Smooth muscle cell of the pulmonary artery (primary cell): Measurements from ENCODE around the gene PSORS1C1. TPM values are rescaled to one million over a fixed set of nuclear protein-coding genes. Genes with fewer than 3 reads are reported as not detected.

Experiments
- total RNA-seq: library from RNA; depleted of rRNA; stranded (reverse); fragments of >200 nt; gene quantifications from 2 replicates; pipeline ENCODE4 v1.2.3, GENCODE V29; 2014

Gene PSORS1C1
- 2.0 and 3.6 TPM in 2 replicates for total RNA-seq

GRCh38 chr6:31114541-31114878 lies at the start of gene PSORS1C1:
PSORS1C1 (plus strand) TSS chr6:31114800; CDS start chr6:31129633, 14,833 bp downstream.

GRCh38 chr6:31112478-31112877 lies 2.1 kb upstream of the PSORS1C1 start, which contains the start of gene C6orf15:
C6orf15 (minus strand) TSS chr6:31112575; CDS start chr6:31112555, 20 bp downstream.

GRCh38 chr6:31120151-31120915 lies 5.7 kb downstream of the PSORS1C1 start, which contains the start of gene CDSN:
CDSN (minus strand) TSS chr6:31120446; CDS start chr6:31120419, 27 bp downstream.

GRCh38 chr6:31138982-31139381 lies 24.4 kb downstream of the PSORS1C1 start, which contains the start of gene PSORS1C2:
PSORS1C2 (minus strand) TSS chr6:31139066; CDS start chr6:31139026, 40 bp downstream.

GRCh38 chr6:31157513-31158139 lies 43.0 kb downstream of the PSORS1C1 start, which contains the start of gene CCHCR1:
CCHCR1 (minus strand) TSS chr6:31157802; CDS start chr6:31157600, 202 bp downstream.

GRCh38 chr6:31158140-31158862 lies 43.7 kb downstream of the PSORS1C1 start, which contains the start of gene TCF19:
TCF19 (plus strand) TSS chr6:31158589; CDS start chr6:31159470, 881 bp downstream.

GRCh38 chr6:31170600-31170881 lies 55.9 kb downstream of the PSORS1C1 start, which contains the start of gene POU5F1:
POU5F1 (minus strand) TSS chr6:31170682; CDS start chr6:31170620, 62 bp downstream.

Other genes starting within 250 kb of the PSORS1C1 start
- 48.4 and 81.1 TPM in 2 replicates for gene DDR1, start 230.3 kb upstream of the PSORS1C1 start, total RNA-seq
- gene GTF2H4, start 206.6 kb upstream of the PSORS1C1 start, total RNA-seq = 14.7 and 17.1 TPM in 2 replicates
- gene VARS2, start 200.6 kb upstream of the PSORS1C1 start, total RNA-seq = 14.9 and 17.8 TPM in 2 replicates
- gene SFTA2, start 182.6 kb upstream of the PSORS1C1 start, total RNA-seq = not detected in 2 replicates
- gene MUCL3, start 173.8 kb upstream of the PSORS1C1 start, total RNA-seq = not detected in 2 replicates
- gene MUC21, start 131.1 kb upstream of the PSORS1C1 start, total RNA-seq = not detected in 2 replicates
- not detected in 2 replicates for gene MUC22, start 104.3 kb upstream of the PSORS1C1 start, total RNA-seq
- gene C6orf15, start 2.2 kb upstream of the PSORS1C1 start, total RNA-seq = not detected in 2 replicates
- gene CDSN, start 5.6 kb downstream of the PSORS1C1 start, total RNA-seq = not detected in 2 replicates
- gene PSORS1C2, start 24.3 kb downstream of the PSORS1C1 start, total RNA-seq = not detected in 2 replicates
- gene CCHCR1, start 43.0 kb downstream of the PSORS1C1 start, total RNA-seq = 13.7 and 14.9 TPM in 2 replicates
- 5.4 and 7.9 TPM in 2 replicates for gene TCF19, start 43.8 kb downstream of the PSORS1C1 start, total RNA-seq
- 0.66 and 1.3 TPM in 2 replicates for gene POU5F1, start 55.9 kb downstream of the PSORS1C1 start, total RNA-seq
- gene HLA-C, start 157.3 kb downstream of the PSORS1C1 start, total RNA-seq = 210 and 957 TPM in 2 replicates
- 299 and 693 TPM in 2 replicates for gene HLA-B, start 242.4 kb downstream of the PSORS1C1 start, total RNA-seq